Hypothalamus (tissue), 51 donors: ENCODE results near the gene TMUB1.

Experiments used
- DNase-seq, 51 donors: peaks; one replicate each; lab custom pipeline; 2025; lab: John Stamatoyannopoulos, UW

TMUB1 gene

GRCh38 chr7:151104411-151105235 lies 21.3 kb upstream of the TMUB1 start:
- DNase-seq, result no peak

GRCh38 chr7:151103973-151104372 lies 20.7 kb upstream of the TMUB1 start:
- DNase-seq, result no peak

GRCh38 chr7:151102991-151103390 lies 19.7 kb upstream of the TMUB1 start:
- no peak for DNase-seq

- DNase-seq, result no peak
Observed at GRCh38 chr7:151101621-151102396, 18.5 kb upstream of the TMUB1 start.

- no peak for DNase-seq
Observed at GRCh38 chr7:151100921-151101320, 17.6 kb upstream of the TMUB1 start.

- DNase-seq, result no peak
Observed at GRCh38 chr7:151099486-151100211, 16.4 kb upstream of the TMUB1 start.

- peak in 1 of 51 donors; percentile 78 for DNase-seq
Observed at GRCh38 chr7:151095828-151096475, 12.7 kb upstream of the TMUB1 start.

- peak in 1 of 51 donors; percentile 19 for DNase-seq
Observed at GRCh38 chr7:151095123-151095797, 12.0 kb upstream of the TMUB1 start.

- no peak for DNase-seq
Observed at GRCh38 chr7:151094675-151095074, 11.4 kb upstream of the TMUB1 start.

GRCh38 chr7:151093748-151094147 lies 10.5 kb upstream of the TMUB1 start:
- DNase-seq, result no peak

GRCh38 chr7:151091988-151092387 lies 8.7 kb upstream of the TMUB1 start:
- DNase-seq, result no peak

GRCh38 chr7:151091431-151091830 lies 8.1 kb upstream of the TMUB1 start:
- no peak for DNase-seq

- no peak for DNase-seq
Observed at GRCh38 chr7:151091003-151091402, 7.7 kb upstream of the TMUB1 start.

- no peak for DNase-seq
Observed at GRCh38 chr7:151089893-151090730, 6.8 kb upstream of the TMUB1 start.

GRCh38 chr7:151088856-151089699 lies 5.8 kb upstream of the TMUB1 start:
- DNase-seq, result peak in 28 of 51 donors; percentile 7 to 67 (median 30)

- DNase-seq, result peak in 1 of 51 donors; percentile 35
Observed at GRCh38 chr7:151088019-151088855, 4.9 kb upstream of the TMUB1 start.
